NCI-H2029 treated with DMSO at 0.1 percent for 48 hours (cell line): Measurements from ENCODE around the gene ACTR3C.
"Not testable (repeated sequence)": the region's sequence is repeated elsewhere in the genome, so short reads cannot be mapped to it uniquely, and the experiment has no call there.

Source experiments
- DNase-seq: peaks from one replicate; lab custom pipeline; 2025; lab: John Stamatoyannopoulos, UW

ACTR3C gene

GRCh38 chr7:150335108-150335773 lies 11.9 kb upstream of the ACTR3C start:
- DNase-seq: no peak

GRCh38 chr7:150334108-150334507 lies 10.8 kb upstream of the ACTR3C start:
- DNase-seq: no peak

- no peak for DNase-seq
Observed at GRCh38 chr7:150333659-150334058, 10.3 kb upstream of the ACTR3C start.

- no peak for DNase-seq
Observed at GRCh38 chr7:150332852-150333635, 9.7 kb upstream of the ACTR3C start.

GRCh38 chr7:150330211-150330885 lies 7.0 kb upstream of the ACTR3C start:
- no peak for DNase-seq

- DNase-seq: no peak
Observed at GRCh38 chr7:150329331-150330120, 6.2 kb upstream of the ACTR3C start.

- DNase-seq: no peak
Observed at GRCh38 chr7:150327308-150327707, 4.0 kb upstream of the ACTR3C start.

GRCh38 chr7:150326657-150327268 lies 3.4 kb upstream of the ACTR3C start:
- no peak for DNase-seq

GRCh38 chr7:150325901-150326300 lies 2.6 kb upstream of the ACTR3C start:
- no peak for DNase-seq

- no peak for DNase-seq
Observed at GRCh38 chr7:150325110-150325611, 1.8 kb upstream of the ACTR3C start.

- no peak for DNase-seq
Observed at GRCh38 chr7:150324373-150324961, 1.1 kb upstream of the ACTR3C start.

- DNase-seq: no peak
Observed at GRCh38 chr7:150323682-150324372, 482 bp upstream of the ACTR3C start.

GRCh38 chr7:150322114-150322832 lies 1.1 kb downstream of the ACTR3C start:
- peak; percentile 45 for DNase-seq

GRCh38 chr7:150321788-150322113 lies 1.6 kb downstream of the ACTR3C start:
- no peak for DNase-seq

GRCh38 chr7:150317748-150318444 lies 5.4 kb downstream of the ACTR3C start:
- no peak for DNase-seq

GRCh38 chr7:150316987-150317386 lies 6.4 kb downstream of the ACTR3C start:
- not testable (repeated sequence) for DNase-seq

GRCh38 chr7:150314639-150315239 lies 8.6 kb downstream of the ACTR3C start:
- DNase-seq: no peak

GRCh38 chr7:150313870-150314269 lies 9.5 kb downstream of the ACTR3C start:
- no peak for DNase-seq

- DNase-seq: no peak
Observed at GRCh38 chr7:150313367-150313809, 10.0 kb downstream of the ACTR3C start.
